K562 (cell line): Measurements from ENCODE around the gene ANKS1A. TPM values are rescaled to one million over a fixed set of nuclear protein-coding genes. Genes with fewer than 3 reads are reported as not detected.
A peak's percentile ranks its signal among the peaks of the same experiment; 100 is the strongest.

ENCODE experiments used
- ATAC-seq: fragments of 200-7000 bp; cut with Tn5 transposase; 3 replicates; pipeline ENCODE4 v1.9.1; 2020; ENCODE audit warnings: moderate library complexity
- BruUV-seq: library from RNA; stranded (reverse); fragments of 400-500 nt; replicated peaks from 2 replicates; lab custom pipeline; 2021; lab: Mats Ljungman, UMichigan
- CTCF ChIA-PET: fragments of 300-600 bp; formaldehyde crosslinking; extraction: SDS; loops from one replicate; lab custom pipeline; 2021; ENCODE audit warnings: low intra/inter-chr PET ratio; lab: Yijun Ruan, JAX
- POLR2A ChIA-PET: fragments of 300-600, 350-650 bp; sonication (Branson Sonifier 250); formaldehyde crosslinking; extraction: SDS; loops from one replicate; lab custom pipeline; 2021; ENCODE audit warnings: antibody characterized with exemption, inconsistent platforms; lab: Yijun Ruan, JAX
- DNase-seq, 4 experiments: peaks; one replicate each; pipeline versions ENCODE4 v3.0.0 to v3.0.0-alpha.2; 2011 to 2018; ENCODE audit warnings: low spot score in 3 of 4, mixed read lengths in 3 of 4; ENCODE audit errors: extremely low read depth in 1 of 4
- FAIRE-seq: peaks from 2 replicates; lab custom pipeline; 2011; peaks lifted over from hg19 to GRCh38; lab: Jason Lieb, UNC
- H2AFZ ChIP-seq: 2 replicates; pipeline ENCODE4 v1.6.0; 2011; ENCODE audit warnings: low read depth, low read length, control low read depth, inconsistent platforms
- H3K27ac ChIP-seq: fragments of 200-600 bp; 3 replicates; pipeline ENCODE4 v1.8.0; 2011; ENCODE audit warnings: low read depth, mild to moderate bottlenecking, control low read depth, inconsistent platforms, low read length, moderate library complexity, mixed read lengths; ENCODE audit errors: extremely low read depth
- H3K27me3 ChIP-seq, 2 experiments: fragments of 300-600 bp in 1 of 2; 2 replicates in 1 of 2; 3 replicates in 1 of 2; pipeline versions ENCODE4 v1.6.0 to v1.8.0; 2011; ENCODE audit warnings: inconsistent platforms in 2 of 2, low read length in 2 of 2, mild to moderate bottlenecking in 1 of 2, mixed read lengths in 1 of 2, moderate library complexity in 1 of 2; ENCODE audit not compliant: control insufficient read depth in 2 of 2, insufficient read depth in 2 of 2
- H3K36me3 ChIP-seq: fragments of 300-600 bp; 3 replicates; pipeline ENCODE4 v1.8.0; 2011; ENCODE audit warnings: mild to moderate bottlenecking, low read length, inconsistent platforms; ENCODE audit not compliant: control insufficient read depth, insufficient read depth
- H3K4me1 ChIP-seq, 2 experiments: fragments of 200-600 bp in 1 of 2; replicated peaks in 1 of 2; 2 replicates in 1 of 2; 3 replicates in 1 of 2; pipeline versions ENCODE4 v1.5.1 to v1.8.0; 2011; ENCODE audit warnings: inconsistent platforms in 2 of 2, low read length in 2 of 2, mild to moderate bottlenecking in 1 of 2, mixed read lengths in 1 of 2, moderate library complexity in 1 of 2; ENCODE audit not compliant: control insufficient read depth in 2 of 2, insufficient read depth in 2 of 2
- H3K4me2 ChIP-seq: 2 replicates; pipeline ENCODE4 v1.6.1; 2011; ENCODE audit warnings: low read length, control low read depth, inconsistent platforms, mixed read lengths; ENCODE audit not compliant: insufficient read depth
- H3K4me3 ChIP-seq: fragments of 200-600 bp; sonication (generic), shearing (Covaris generic); 2 replicates; pipeline ENCODE4 v1.5.1; 2016; ENCODE audit warnings: control low read depth, inconsistent platforms
- H3K79me2 ChIP-seq: fragments of 200-600 bp; 3 replicates; pipeline ENCODE4 v1.8.0; 2011; ENCODE audit warnings: low read length, inconsistent platforms; ENCODE audit not compliant: control insufficient read depth, insufficient read depth
- H3K9ac ChIP-seq, 2 experiments: 2 replicates each; pipeline versions ENCODE4 v1.6.0 to v1.6.1; 2011; ENCODE audit warnings: low read depth in 2 of 2, low read length in 2 of 2, control low read depth in 1 of 2, inconsistent platforms in 1 of 2, mild to moderate bottlenecking in 1 of 2, mixed read lengths in 1 of 2; ENCODE audit not compliant: insufficient read depth in 1 of 2
- H3K9me1 ChIP-seq: one replicate; pipeline ENCODE4 v1.6.0; 2011; ENCODE audit warnings: inconsistent platforms, mild to moderate bottlenecking, low read length, moderate library complexity; ENCODE audit not compliant: control insufficient read depth, insufficient read depth
- H3K9me3 ChIP-seq: replicated peaks from 2 replicates; pipeline ENCODE4 v1.5.1; 2011; ENCODE audit warnings: low read depth, low read length, inconsistent platforms; ENCODE audit not compliant: control insufficient read depth, insufficient read depth
- H4K20me1 ChIP-seq: replicated peaks from 2 replicates; pipeline ENCODE4 v1.6.1; 2011; ENCODE audit warnings: low read length, inconsistent platforms, mixed read lengths; ENCODE audit not compliant: control insufficient read depth, insufficient read depth
- CBX3 ChIP-seq, 2 experiments: IDR thresholded peaks; 1 replicate in 1 of 2; 2 replicates in 1 of 2; pipeline ENCODE4 v1.6.1; 2012; ENCODE audit warnings: inconsistent platforms in 2 of 2, low read length in 2 of 2, borderline replicate concordance in 1 of 2, control low read depth in 1 of 2
- CTCF ChIP-seq, 3 experiments: IDR thresholded peaks in 2 of 3; conservative IDR thresholded peaks in 1 of 3; 2 replicates each; pipeline ENCODE4 v1.5.1; 2011 to 2012; ENCODE audit warnings: low read length in 3 of 3, mild to moderate bottlenecking in 3 of 3, control low read depth in 2 of 3, improper control_type of control experiment in 1 of 3, inconsistent platforms in 1 of 3, low read depth in 1 of 3, mixed read lengths in 1 of 3, moderate library complexity in 1 of 3; ENCODE audit not compliant: insufficient read depth in 2 of 3
- RFX7 ChIP-seq: fragments of 250-450 bp; sonication (Bioruptor Pico); IDR thresholded peaks from 2 replicates; pipeline ENCODE4 v1.5.1; 2021; ENCODE audit warnings: mild to moderate bottlenecking
- STAT6 ChIP-seq: sonication (generic); formaldehyde crosslinking; IDR thresholded peaks from 2 replicates; pipeline ENCODE4 v1.8.1; 2023; ENCODE audit warnings: mild to moderate bottlenecking, missing genetic modification reagents
- ZFP36 ChIP-seq: fragments of 150-350 bp; IDR thresholded peaks from 2 replicates; pipeline ENCODE4 v1.6.1; 2018; ENCODE audit warnings: low read length, low read depth; ENCODE audit not compliant: partially characterized antibody
- WGBS: fragments of 100-300 bp; shearing (Covaris generic); methylation state at CpG from one replicate; pipeline ENCODE4 v1.1.6; 2016; ENCODE audit warnings: low coverage, mixed read lengths; ENCODE audit not compliant: insufficient coverage; ENCODE audit errors: missing lambda C conversion rate; 5-methylcytosine and 5-hydroxymethylcytosine counted together
- in situ Hi-C: fragments of 300-500 bp; cut with MboI; formaldehyde crosslinking; loops from 4 replicates; pipeline ENCODE4 v1.15.0; 2018; ENCODE audit warnings: inconsistent platforms, mixed read lengths
- intact Hi-C: fragments of 100-400 bp; cut with micrococcal nuclease; formaldehyde crosslinking; loops from 2 replicates; pipeline ENCODE4 v1.14.2; 2022
- polyA plus RNA-seq, 8 experiments: library from polyadenylated mRNA; depleted of rRNA in 4 of 8; stranded (reverse) in 5 of 8; unstranded in 3 of 8; fragments of >200 nt; fragmentation: Nextera tagmentation in 2 of 8; fragmentation: Illumina TruSeq in 1 of 8; extraction: Ambion mirVana in 2 of 8; extraction: Trizol in 1 of 8; gene quantifications; 2 replicates each; pipeline versions ENCODE4 v1.2.1 to v1.2.3, GENCODE V29; 2011 to 2014; ENCODE audit warnings: inconsistent platforms in 1 of 8, missing spikeins in 1 of 8
- total RNA-seq, 7 experiments: library from RNA; depleted of rRNA in 6 of 7; stranded (reverse); fragments of >200 nt in 6 of 7; fragmentation: Illumina TruSeq in 2 of 7; extraction: Trizol in 2 of 7; gene quantifications; 2 replicates each; pipeline versions ENCODE4 v1.2.1 to v1.2.3, GENCODE V29; 2011 to 2021; ENCODE audit warnings: low replicate concordance in 1 of 7
- TF ChIP-seq, protein P1 (sequence below): sonication (generic); formaldehyde crosslinking; IDR thresholded peaks from 2 replicates; pipeline ENCODE4 v1.8.0; 2022; ENCODE audit warnings: mild to moderate bottlenecking, low read depth, missing genetic modification reagents

ANKS1A gene
- total and polyA plus RNA-seq, 9 of the 15 experiments (the other 6 are each of a cell fraction or from before 2014, with no cell fraction given) = 1.1 to 13.8 (median 5.3) TPM

DNA sequence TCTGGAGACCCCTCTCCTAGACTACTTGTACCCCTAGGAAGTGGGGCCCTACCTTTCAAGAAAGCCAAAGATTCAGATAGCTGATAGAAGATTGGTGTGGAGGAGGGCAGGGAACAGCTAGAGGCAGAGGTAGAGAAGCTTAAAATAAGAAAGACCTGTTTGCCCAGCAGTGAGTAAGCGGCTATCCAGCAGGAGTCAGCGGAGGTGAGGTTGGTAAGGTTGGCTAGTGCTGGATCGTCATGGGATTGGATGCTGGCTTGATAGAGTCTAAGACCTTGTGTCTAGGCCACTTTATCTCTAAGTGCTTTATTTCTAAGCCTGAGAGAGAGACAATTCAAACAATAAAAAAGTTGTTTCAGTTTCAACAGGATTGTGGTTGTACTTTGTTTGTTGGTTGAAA lies 19.1 kb downstream of the ANKS1A start:
- POLR2A ChIA-PET = interaction anchor here (1.0 to 1.1 kb wide), 2 partner anchors 10 to 16 kb away, joined by 3 read pairs; no protein-coding TSS in a partner anchor
- no peak overlapping the region for H3K27ac ChIP-seq
- peaks cover 0 to 3% of the 10 kb centered on the region in 2 experiments; a peak in 3 of 5 replicates for H3K4me1 ChIP-seq
- DNase-seq (no peak), FAIRE-seq (no peak), ATAC-seq (peak; percentile 72)
- H2AFZ ChIP-seq = no peak overlapping the region
- H3K27me3 ChIP-seq = no peaks in the 10 kb centered on the region
- WGBS = 62% methylated on average over 3 of the region's 3 CpGs
- BruUV-seq = no TSS peak
- intact Hi-C loops = no loop called here
- in situ Hi-C loops = no loop called here
- CTCF ChIA-PET = no interaction called here
- TF ChIP-seq CTCF (IDR thresholded peaks at IDR 0.05 in 2 of 3, conservative IDR thresholded peaks at IDR 0.05 in 1 of 3; ENCODE audit: insufficient read depth in 2 of 3, low read depth in 1 of 3, low read length in 3 of 3) (no peak), STAT6 (no peak), ZFP36 (no peak), CBX3 (IDR thresholded peaks at IDR 0.05; ENCODE audit: borderline replicate concordance in 1 of 2, low read length in 2 of 2) (no peak), RFX7 (no peak)
- TF ChIP-seq, protein P1, sequence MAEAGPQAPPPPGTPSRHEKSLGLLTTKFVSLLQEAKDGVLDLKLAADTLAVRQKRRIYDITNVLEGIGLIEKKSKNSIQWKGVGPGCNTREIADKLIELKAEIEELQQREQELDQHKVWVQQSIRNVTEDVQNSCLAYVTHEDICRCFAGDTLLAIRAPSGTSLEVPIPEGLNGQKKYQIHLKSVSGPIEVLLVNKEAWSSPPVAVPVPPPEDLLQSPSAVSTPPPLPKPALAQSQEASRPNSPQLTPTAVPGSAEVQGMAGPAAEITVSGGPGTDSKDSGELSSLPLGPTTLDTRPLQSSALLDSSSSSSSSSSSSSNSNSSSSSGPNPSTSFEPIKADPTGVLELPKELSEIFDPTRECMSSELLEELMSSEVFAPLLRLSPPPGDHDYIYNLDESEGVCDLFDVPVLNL (CRISPR knock-in tag) = no peak
- no peak overlapping the region for H3K9ac ChIP-seq
- H3K79me2 ChIP-seq = peaks cover 3% of the 10 kb centered on the region; the same call in 1 of the 3 replicates
- H4K20me1 ChIP-seq = peaks cover 4% of the 10 kb centered on the region; the same call in 1 of the 2 replicates
- no peaks in the 10 kb centered on the region for H3K36me3 ChIP-seq
- H3K9me1 ChIP-seq = no peaks in the 10 kb centered on the region
- H3K4me3 ChIP-seq = no peak overlapping the region
- no peaks in the 10 kb centered on the region for H3K9me3 ChIP-seq
- no peak overlapping the region for H3K4me2 ChIP-seq
